GM21423 (cell line): ENCODE data around the gene C10orf67.
"Not testable (repeated sequence)": the region's sequence is repeated elsewhere in the genome, so short reads cannot be mapped to it uniquely, and the experiment has no call there.

Experiments
- ATAC-seq: cut with Tn5 transposase; IDR thresholded peaks from one replicate; pipeline ENCODE4 v1.9.1; 2021; ENCODE audit warnings: mild to moderate bottlenecking, moderate library complexity; ENCODE audit not compliant: unreplicated experiment

C10orf67 gene

GRCh38 chr10:23362879-23363792, 18.5 kb upstream of the C10orf67 start:
- ATAC-seq: peak; percentile 34

GRCh38 chr10:23362069-23362830, 17.7 kb upstream of the C10orf67 start:
- peak; percentile 51 for ATAC-seq

GRCh38 chr10:23361665-23362064, 17.1 kb upstream of the C10orf67 start:
- no peak for ATAC-seq

GRCh38 chr10:23359692-23360380, 15.2 kb upstream of the C10orf67 start:
- ATAC-seq: no peak

- ATAC-seq: no peak
Measured at GRCh38 chr10:23358357-23358756, 13.8 kb upstream of the C10orf67 start.

GRCh38 chr10:23354630-23355279, 10.2 kb upstream of the C10orf67 start:
- no peak for ATAC-seq

- ATAC-seq: no peak
Measured at GRCh38 chr10:23351926-23352519, 7.4 kb upstream of the C10orf67 start.

- ATAC-seq: not testable (repeated sequence)
Measured at GRCh38 chr10:23350706-23351105, 6.1 kb upstream of the C10orf67 start.

GRCh38 chr10:23345861-23346260, 1.3 kb upstream of the C10orf67 start:
- no peak for ATAC-seq

- no peak for ATAC-seq
Measured at GRCh38 chr10:23343591-23344240, 881 bp downstream of the C10orf67 start.

- ATAC-seq: no peak
Measured at GRCh38 chr10:23342213-23342884, 2.2 kb downstream of the C10orf67 start.

- ATAC-seq: no peak
Measured at GRCh38 chr10:23341004-23341403, 3.6 kb downstream of the C10orf67 start.

GRCh38 chr10:23340354-23340753, 4.2 kb downstream of the C10orf67 start:
- ATAC-seq: no peak

- no peak for ATAC-seq
Measured at GRCh38 chr10:23338886-23339285, 5.7 kb downstream of the C10orf67 start.

- no peak for ATAC-seq
Measured at GRCh38 chr10:23338155-23338828, 6.3 kb downstream of the C10orf67 start.

- peak; percentile 46 for ATAC-seq
Measured at GRCh38 chr10:23337616-23338015, 7.0 kb downstream of the C10orf67 start.

- ATAC-seq: no peak
Measured at GRCh38 chr10:23331567-23332301, 12.9 kb downstream of the C10orf67 start.

GRCh38 chr10:23330948-23331347, 13.6 kb downstream of the C10orf67 start:
- ATAC-seq: no peak
